Thoracic aorta (tissue), 2 donors: ENCODE data around the gene SUSD4. TPM values are rescaled to one million over a fixed set of nuclear protein-coding genes. Genes with fewer than 3 reads are reported as not detected.

Experiments used
- ATAC-seq: fragments of 150-250 bp; one replicate; pipeline ENCODE4 v1.8.0; 2017; ENCODE audit warnings: low read depth; ENCODE audit not compliant: insufficient number of reproducible peaks, low FRiP score
- DNase-seq: peaks from one replicate; pipeline ENCODE4 v3.0.0-alpha.2; 2020; ENCODE audit warnings: low spot score
- H3K27ac ChIP-seq, 2 donors: fragments of 200-600 bp; sonication (generic); 1 replicate in 1 of 2; 2 replicates in 1 of 2; pipeline ENCODE4 v1.5.1; 2016; ENCODE audit warnings: mild to moderate bottlenecking in 2 of 2, moderate library complexity in 2 of 2
- H3K27me3 ChIP-seq: fragments of 200-600 bp; sonication (generic); replicated peaks from 2 replicates; pipeline ENCODE4 v1.6.0; 2016; ENCODE audit warnings: mild to moderate bottlenecking; ENCODE audit not compliant: insufficient read depth
- H3K36me3 ChIP-seq: fragments of 200-600 bp; sonication (generic); one replicate; pipeline ENCODE4 v1.5.1; 2016
- H3K4me1 ChIP-seq, 2 donors: fragments of 200-600 bp; sonication (generic); 1 replicate in 1 of 2; 2 replicates in 1 of 2; pipeline versions ENCODE4 v1.5.1 to v1.6.0; 2016; ENCODE audit warnings: low read depth in 2 of 2, mild to moderate bottlenecking in 1 of 2; ENCODE audit not compliant: control insufficient read depth in 1 of 2
- H3K4me3 ChIP-seq: fragments of 200-600 bp; sonication (generic); 2 replicates; pipeline ENCODE4 v1.5.1; 2016; ENCODE audit warnings: mild to moderate bottlenecking
- H3K9me3 ChIP-seq: fragments of 200-600 bp; sonication (generic); 2 replicates; pipeline ENCODE4 v1.5.1; 2016
- CTCF ChIP-seq: fragments of 200-600 bp; sonication (generic); IDR thresholded peaks from one replicate; pipeline ENCODE4 v1.5.1; 2019; ENCODE audit warnings: antibody characterized with exemption
- total RNA-seq, 2 donors: library from RNA; depleted of rRNA; stranded (reverse); fragments of >200 nt; gene quantifications; one replicate each; pipeline versions ENCODE4 v1.1.0 to v1.2.3, GENCODE V29; 2016

Gene SUSD4
- total RNA-seq, 2 donors from 2014 or later: 1.6 TPM; not detected in 1

GRCh38 chr1:223355699-223356098 is 8.3 kb downstream of the SUSD4 start:
- Histone ChIP-seq H3K4me1 (no peaks in the 10 kb centered on the region), H3K9me3 (no peaks in the 10 kb centered on the region), H3K27me3 (no peaks in the 10 kb centered on the region), H3K27ac (no peak overlapping the region), H3K4me3 (no peak overlapping the region), H3K36me3 (no peaks in the 10 kb centered on the region)
- ATAC-seq (no peak), DNase-seq (no peak)
- TF ChIP-seq CTCF: no peak

- DNase-seq (no peak), ATAC-seq (no peak)
- Histone ChIP-seq H3K27ac (no peak overlapping the region), H3K27me3 (no peaks in the 10 kb centered on the region), H3K4me3 (no peak overlapping the region), H3K36me3 (no peaks in the 10 kb centered on the region), H3K9me3 (no peaks in the 10 kb centered on the region), H3K4me1 (no peaks in the 10 kb centered on the region)
- TF ChIP-seq CTCF: no peak
Observed at GRCh38 chr1:223353939-223354338, 10.0 kb downstream of the SUSD4 start.

- no peak for ATAC-seq
- TF ChIP-seq CTCF: no peak
- no peaks in the 10 kb centered on the region for H3K27me3 ChIP-seq
Observed at GRCh38 chr1:223352944-223353343, 11.0 kb downstream of the SUSD4 start.

GRCh38 chr1:223350361-223350908 is 13.5 kb downstream of the SUSD4 start:
- no peak for TF ChIP-seq CTCF
- no peak for DNase-seq
- H3K27ac ChIP-seq: no peak overlapping the region
- H3K4me1 ChIP-seq: no peaks in the 10 kb centered on the region
- H3K4me3 ChIP-seq: no peak overlapping the region
- no peak for ATAC-seq
- no peaks in the 10 kb centered on the region for H3K27me3 ChIP-seq
- no peaks in the 10 kb centered on the region for H3K9me3 ChIP-seq
- H3K36me3 ChIP-seq: no peaks in the 10 kb centered on the region

More at GRCh38 chr1:223352944-223353343, 11.0 kb downstream of the SUSD4 start:
- no peak overlapping the region for H3K4me3 ChIP-seq
- no peak overlapping the region for H3K27ac ChIP-seq
- no peaks in the 10 kb centered on the region for H3K36me3 ChIP-seq
- no peaks in the 10 kb centered on the region for H3K4me1 ChIP-seq
- H3K9me3 ChIP-seq: no peaks in the 10 kb centered on the region
- no peak for DNase-seq

- Histone ChIP-seq H3K4me3 (no peak overlapping the region), H3K36me3 (no peaks in the 10 kb centered on the region), H3K27ac (no peak overlapping the region), H3K4me1 (no peaks in the 10 kb centered on the region), H3K9me3 (no peaks in the 10 kb centered on the region), H3K27me3 (no peaks in the 10 kb centered on the region)
- TF ChIP-seq CTCF: no peak
- ATAC-seq: no peak
- DNase-seq: no peak
Observed at GRCh38 chr1:223349241-223349640, 14.7 kb downstream of the SUSD4 start.
